ENCODE measurements around the gene AXIN1.

DNA sequence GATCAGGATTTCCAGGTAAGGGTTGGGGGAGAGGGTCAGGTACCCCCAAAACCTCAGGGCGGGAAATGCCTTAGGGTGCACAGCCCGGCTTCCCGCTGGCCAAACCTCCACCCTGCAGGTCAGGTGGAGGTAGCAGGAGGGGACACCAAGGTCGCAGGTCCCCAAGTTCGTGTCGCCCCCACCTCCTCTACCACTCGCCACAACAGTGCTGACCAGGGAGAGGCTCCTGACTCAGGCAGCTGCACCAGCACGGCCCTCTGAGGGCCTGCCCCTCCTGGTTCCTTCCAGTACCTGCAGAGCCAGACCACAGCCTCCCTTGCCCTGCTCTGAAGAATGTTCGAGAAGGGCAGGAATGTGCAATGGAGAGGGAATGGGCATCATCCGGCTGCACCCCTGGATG, 14.0 kb upstream of the AXIN1 start:
- TF ChIP-seq POLR2A (IDR thresholded peaks at IDR 0.05) = no peak
- TF ChIP-seq, protein P1, sequence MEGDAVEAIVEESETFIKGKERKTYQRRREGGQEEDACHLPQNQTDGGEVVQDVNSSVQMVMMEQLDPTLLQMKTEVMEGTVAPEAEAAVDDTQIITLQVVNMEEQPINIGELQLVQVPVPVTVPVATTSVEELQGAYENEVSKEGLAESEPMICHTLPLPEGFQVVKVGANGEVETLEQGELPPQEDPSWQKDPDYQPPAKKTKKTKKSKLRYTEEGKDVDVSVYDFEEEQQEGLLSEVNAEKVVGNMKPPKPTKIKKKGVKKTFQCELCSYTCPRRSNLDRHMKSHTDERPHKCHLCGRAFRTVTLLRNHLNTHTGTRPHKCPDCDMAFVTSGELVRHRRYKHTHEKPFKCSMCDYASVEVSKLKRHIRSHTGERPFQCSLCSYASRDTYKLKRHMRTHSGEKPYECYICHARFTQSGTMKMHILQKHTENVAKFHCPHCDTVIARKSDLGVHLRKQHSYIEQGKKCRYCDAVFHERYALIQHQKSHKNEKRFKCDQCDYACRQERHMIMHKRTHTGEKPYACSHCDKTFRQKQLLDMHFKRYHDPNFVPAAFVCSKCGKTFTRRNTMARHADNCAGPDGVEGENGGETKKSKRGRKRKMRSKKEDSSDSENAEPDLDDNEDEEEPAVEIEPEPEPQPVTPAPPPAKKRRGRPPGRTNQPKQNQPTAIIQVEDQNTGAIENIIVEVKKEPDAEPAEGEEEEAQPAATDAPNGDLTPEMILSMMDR (IDR thresholded peaks at IDR 0.05) = no peak
